BE2C (cell line): ENCODE measurements around the gene CGB5.
"Not testable (repeated sequence)": the region's sequence is repeated elsewhere in the genome, so short reads cannot be mapped to it uniquely, and the experiment has no call there.

Experiments used
- DNase-seq: peaks from one replicate; pipeline ENCODE4 v3.0.0-alpha.2; 2020
- H3K27me3 ChIP-seq: fragments of 250-450 bp; sonication (Bioruptor Pico); 2 replicates; pipeline ENCODE4 v1.5.1; 2020; ENCODE audit warnings: mild to moderate bottlenecking
- H3K36me3 ChIP-seq: fragments of 250-450 bp; sonication (Bioruptor Pico); 2 replicates; pipeline ENCODE4 v1.5.1; 2020; ENCODE audit warnings: mild to moderate bottlenecking
- H3K4me1 ChIP-seq: fragments of 250-450 bp; sonication (Bioruptor Pico); 2 replicates; pipeline ENCODE4 v1.5.1; 2020
- H3K4me3 ChIP-seq: 2 replicates; pipeline ENCODE4 v1.5.1; 2011; ENCODE audit warnings: low read depth, low read length
- H3K9me3 ChIP-seq: fragments of 250-450 bp; sonication (Bioruptor Pico); 2 replicates; pipeline ENCODE4 v1.5.1; 2020
- TF ChIP-seq, protein P1 (sequence below): IDR thresholded peaks from 2 replicates; pipeline ENCODE4 v1.5.1; 2012; ENCODE audit warnings: mild to moderate bottlenecking, low read depth, low read length

Gene CGB5

GRCh38 chr19:49069026-49069425 is 25.4 kb downstream of the CGB5 start:
- peaks cover 15% of the 10 kb centered on the region for H3K27me3 ChIP-seq

DNA sequence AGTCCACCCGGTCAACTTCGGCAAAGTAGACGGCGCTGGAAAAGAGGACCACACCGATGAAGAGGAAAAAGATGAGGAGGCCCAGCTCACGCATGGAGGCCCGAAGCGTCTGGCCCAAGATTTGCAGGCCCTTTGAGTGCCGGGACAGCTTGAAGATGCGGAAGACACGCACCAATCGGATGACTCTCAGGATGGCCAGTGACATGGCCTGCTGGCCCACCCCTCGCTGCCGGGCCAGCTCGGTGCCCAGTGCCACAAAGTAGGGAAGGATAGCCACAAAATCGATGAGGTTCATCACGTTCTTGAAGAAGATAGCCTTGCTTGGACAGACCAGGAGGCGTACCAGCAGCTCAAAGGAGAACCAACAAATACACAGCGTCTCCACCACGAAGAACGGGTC is 26.8 kb downstream of the CGB5 start:
- Histone ChIP-seq H3K4me3 (no peak overlapping the region), H3K9me3 (no peaks in the 10 kb centered on the region), H3K4me1 (0 out of 2 replicates have a peak, but pooled peaks cover 1% of the 10 kb centered on the region), H3K27me3 (peaks cover 15% of the 10 kb centered on the region), H3K36me3 (no peaks in the 10 kb centered on the region)
- TF ChIP-seq, protein P1, sequence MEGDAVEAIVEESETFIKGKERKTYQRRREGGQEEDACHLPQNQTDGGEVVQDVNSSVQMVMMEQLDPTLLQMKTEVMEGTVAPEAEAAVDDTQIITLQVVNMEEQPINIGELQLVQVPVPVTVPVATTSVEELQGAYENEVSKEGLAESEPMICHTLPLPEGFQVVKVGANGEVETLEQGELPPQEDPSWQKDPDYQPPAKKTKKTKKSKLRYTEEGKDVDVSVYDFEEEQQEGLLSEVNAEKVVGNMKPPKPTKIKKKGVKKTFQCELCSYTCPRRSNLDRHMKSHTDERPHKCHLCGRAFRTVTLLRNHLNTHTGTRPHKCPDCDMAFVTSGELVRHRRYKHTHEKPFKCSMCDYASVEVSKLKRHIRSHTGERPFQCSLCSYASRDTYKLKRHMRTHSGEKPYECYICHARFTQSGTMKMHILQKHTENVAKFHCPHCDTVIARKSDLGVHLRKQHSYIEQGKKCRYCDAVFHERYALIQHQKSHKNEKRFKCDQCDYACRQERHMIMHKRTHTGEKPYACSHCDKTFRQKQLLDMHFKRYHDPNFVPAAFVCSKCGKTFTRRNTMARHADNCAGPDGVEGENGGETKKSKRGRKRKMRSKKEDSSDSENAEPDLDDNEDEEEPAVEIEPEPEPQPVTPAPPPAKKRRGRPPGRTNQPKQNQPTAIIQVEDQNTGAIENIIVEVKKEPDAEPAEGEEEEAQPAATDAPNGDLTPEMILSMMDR: no peak
- no peak for DNase-seq

More at GRCh38 chr19:49069026-49069425, 25.4 kb downstream of the CGB5 start:
- Histone ChIP-seq H3K9me3 (no peaks in the 10 kb centered on the region), H3K36me3 (no peaks in the 10 kb centered on the region), H3K4me3 (no peak overlapping the region), H3K4me1 (0 out of 2 replicates have a peak, but pooled peaks cover 3% of the 10 kb centered on the region)
- TF ChIP-seq, protein P1: no peak
- DNase-seq: no peak

DNA sequence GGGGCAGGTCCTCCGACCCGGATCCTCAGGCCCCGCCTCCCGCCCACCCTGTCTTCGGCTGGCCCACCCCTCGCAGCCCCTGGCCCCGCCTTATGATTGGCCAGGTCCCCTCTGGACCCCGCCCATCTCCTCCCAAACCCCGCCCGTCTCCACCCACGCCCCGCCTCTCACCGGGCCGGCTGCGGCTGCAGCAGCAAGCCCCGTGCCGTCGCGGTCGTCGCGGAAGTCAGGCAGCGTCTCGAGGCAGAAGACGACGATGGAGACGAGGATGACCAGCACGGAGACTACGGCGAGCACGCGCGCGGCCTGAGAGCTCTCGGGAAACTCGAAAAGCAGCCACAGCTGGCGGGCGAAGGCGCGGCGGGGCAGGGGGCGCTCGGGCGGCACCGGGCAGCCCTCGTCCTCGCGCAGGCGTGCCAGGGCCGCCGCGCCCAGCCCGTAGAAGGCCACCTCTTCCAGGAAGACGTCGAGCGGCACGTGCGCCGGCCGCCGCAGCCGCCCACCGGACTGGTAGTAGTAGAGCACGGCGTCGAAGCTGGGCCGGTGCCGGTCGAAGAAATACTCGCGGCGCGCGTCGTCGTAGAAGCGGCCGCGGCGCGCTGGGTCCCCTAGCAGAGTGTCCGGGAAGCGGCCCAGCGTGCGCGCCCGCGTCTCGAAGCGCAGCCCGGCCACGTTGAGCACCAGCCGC is 28.4 kb downstream of the CGB5 start:
- TF ChIP-seq, protein P1: no peak
- Histone ChIP-seq H3K27me3 (peaks cover 15% of the 10 kb centered on the region), H3K9me3 (no peaks in the 10 kb centered on the region), H3K4me3 (no peak overlapping the region), H3K36me3 (no peaks in the 10 kb centered on the region), H3K4me1 (no peaks in the 10 kb centered on the region)
- no peak for DNase-seq

DNA sequence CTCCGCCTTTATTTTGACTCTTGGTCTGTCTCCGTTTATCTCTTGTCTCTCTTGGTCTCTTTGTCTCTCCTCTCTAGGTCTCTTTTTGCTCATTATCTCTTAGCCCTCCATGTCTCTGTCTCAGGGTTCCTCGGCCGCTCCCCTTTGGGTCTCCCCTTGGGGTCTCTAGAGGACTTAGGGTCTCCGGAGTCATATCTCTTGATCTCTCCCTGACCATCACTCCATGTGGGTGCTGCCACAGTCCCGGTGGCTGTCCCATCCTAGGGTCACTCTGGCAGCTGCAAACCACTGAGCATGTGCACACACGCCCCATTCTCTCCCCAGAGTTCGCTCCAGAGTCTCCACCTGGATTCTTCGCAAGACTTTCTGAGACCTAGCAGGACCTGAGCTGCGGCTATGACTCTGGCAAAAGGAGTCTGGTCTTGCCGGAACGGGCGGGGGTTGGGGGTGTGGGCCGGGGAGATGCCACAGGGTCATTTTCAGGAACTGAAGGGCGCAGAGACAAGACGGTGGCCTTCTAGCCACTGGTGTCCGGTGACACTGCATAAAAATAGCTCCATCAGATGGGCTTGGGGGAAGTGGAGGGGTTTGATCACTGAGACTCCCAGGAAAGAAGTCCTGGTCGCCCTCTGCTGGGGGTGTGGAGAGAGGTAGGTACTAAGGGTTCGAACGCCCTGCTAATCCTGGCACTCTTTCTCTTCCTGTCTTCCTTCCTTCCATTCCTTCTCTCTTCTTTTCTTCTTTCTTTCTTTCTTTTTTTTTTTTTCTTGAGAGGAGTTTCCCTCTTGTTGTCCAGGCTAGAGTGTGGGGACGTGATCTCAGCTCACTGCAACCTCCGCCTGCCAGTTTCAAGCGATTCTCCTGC is 30.1 kb downstream of the CGB5 start:
- Histone ChIP-seq H3K9me3 (no peaks in the 10 kb centered on the region), H3K36me3 (no peaks in the 10 kb centered on the region), H3K4me3 (no peak overlapping the region), H3K27me3 (peaks cover 15% of the 10 kb centered on the region), H3K4me1 (no peaks in the 10 kb centered on the region)
- DNase-seq: peak; percentile 63
- TF ChIP-seq, protein P1: peak; percentile 54

GRCh38 chr19:49074869-49075268 is 31.2 kb downstream of the CGB5 start:
- not testable (repeated sequence) for H3K4me3 ChIP-seq, H3K4me1 ChIP-seq, H3K9me3 ChIP-seq, H3K36me3 ChIP-seq
- peak; percentile 77 for DNase-seq
- TF ChIP-seq, protein P1: peak; percentile 65
- peaks cover 15% of the 10 kb centered on the region for H3K27me3 ChIP-seq

DNA sequence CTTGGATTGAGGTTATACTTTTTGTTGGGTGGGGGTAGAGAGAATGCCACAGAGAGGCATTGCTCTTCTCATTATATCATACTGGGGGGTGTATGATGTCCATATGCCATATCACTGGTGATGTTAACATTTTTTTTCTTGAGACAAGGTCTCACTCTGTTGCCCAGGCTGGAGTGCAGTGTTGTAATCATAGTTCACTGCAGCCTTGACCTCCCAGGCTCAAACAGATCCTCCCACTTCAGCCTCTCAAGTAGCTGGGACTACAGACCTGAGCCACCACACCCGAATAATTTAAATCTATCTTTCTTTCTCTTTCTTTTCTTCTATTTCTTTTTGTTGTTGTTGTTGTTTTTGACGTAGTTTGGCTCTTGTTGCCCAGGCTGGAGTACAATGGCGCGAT is 36.7 kb downstream of the CGB5 start:
- no peaks in the 10 kb centered on the region for H3K27me3 ChIP-seq
- TF ChIP-seq, protein P1: no peak

More for the DNA sequence above, 36.7 kb downstream of the CGB5 start:
- no peaks in the 10 kb centered on the region for H3K36me3 ChIP-seq
- H3K4me1 ChIP-seq: peaks cover 3% of the 10 kb centered on the region
- no peak overlapping the region for H3K4me3 ChIP-seq
- DNase-seq: no peak
- H3K9me3 ChIP-seq: no peaks in the 10 kb centered on the region
